Renal cortical epithelial cell (primary cell): ENCODE data around the gene TPPP. TPM values are rescaled to one million over a fixed set of nuclear protein-coding genes. Genes with fewer than 3 reads are reported as not detected.

Source experiments
- DNase-seq: peaks from one replicate; pipeline ENCODE4 v3.0.0-alpha.2; 2011; ENCODE audit warnings: low read depth
- total RNA-seq: library from RNA; depleted of rRNA; stranded (reverse); fragments of >200 nt; gene quantifications from 2 replicates; pipeline ENCODE4 v1.2.3, GENCODE V29; 2014

The TPPP gene
- total RNA-seq, 1 donor from 2014 or later, result 0.25 TPM

DNA sequence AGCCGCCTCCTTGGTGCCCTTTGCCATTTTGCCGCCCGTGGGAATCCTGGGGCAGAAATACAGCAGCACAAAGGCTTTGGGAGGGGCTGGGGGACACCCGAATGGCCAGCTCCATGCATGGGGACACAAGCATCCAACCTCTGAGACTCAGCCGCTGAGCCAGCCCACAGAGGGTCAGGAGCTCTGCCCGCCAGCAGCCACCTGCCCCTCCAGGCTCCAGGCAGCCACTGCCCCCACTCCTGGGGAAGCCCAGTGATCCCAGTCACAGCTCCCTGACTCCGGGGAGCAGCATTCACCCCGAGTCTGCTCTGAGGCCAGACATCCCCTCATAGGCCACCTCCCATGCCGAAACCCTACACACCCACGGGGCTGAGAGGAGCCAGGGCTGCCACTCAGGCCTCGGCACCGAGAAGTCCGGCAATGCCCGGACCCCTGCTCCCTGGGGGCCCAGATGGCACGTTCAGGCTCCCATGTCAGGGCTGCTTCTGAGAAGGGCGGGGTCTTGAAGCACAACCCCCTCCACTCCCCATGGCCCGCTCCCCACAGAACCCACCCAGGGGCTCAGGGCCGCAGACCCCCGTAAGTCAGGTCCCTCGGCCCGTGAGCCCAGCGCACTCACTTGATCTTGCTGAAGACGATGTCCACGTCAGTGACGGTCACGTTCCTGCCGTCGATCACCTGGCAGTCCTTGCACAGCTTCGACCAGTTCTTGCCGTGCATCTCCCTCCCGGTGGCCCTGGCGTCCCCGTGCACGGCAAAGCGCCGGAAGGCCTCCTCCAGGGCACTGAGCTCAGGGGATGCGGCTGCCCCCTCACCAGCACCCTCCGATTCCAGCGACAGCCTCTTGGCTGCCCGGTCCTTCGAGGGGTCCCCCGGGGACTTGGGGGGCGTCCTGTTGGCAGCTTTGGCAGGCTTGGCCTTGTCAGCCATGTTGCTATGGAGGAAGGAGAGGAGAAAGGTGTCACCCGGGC lies 15.7 kb downstream of the TPPP start:
- no peak for DNase-seq

DNA sequence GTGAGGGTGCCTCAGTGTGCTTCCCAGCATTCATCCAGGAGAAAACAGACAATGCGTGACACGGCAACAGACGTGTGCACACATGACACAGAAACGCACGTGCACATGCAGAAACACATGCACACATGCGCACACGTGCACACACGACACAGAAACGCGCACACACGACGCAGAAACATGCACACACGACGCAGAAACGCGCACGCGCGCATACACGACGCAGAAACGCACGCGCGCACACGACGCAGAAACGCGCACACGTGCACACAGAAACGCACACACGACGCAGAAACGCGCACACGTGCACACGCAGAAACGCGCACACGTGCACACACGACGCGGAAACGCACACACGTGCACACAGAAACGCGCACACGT lies 16.5 kb downstream of the TPPP start:
- no peak for DNase-seq

DNA sequence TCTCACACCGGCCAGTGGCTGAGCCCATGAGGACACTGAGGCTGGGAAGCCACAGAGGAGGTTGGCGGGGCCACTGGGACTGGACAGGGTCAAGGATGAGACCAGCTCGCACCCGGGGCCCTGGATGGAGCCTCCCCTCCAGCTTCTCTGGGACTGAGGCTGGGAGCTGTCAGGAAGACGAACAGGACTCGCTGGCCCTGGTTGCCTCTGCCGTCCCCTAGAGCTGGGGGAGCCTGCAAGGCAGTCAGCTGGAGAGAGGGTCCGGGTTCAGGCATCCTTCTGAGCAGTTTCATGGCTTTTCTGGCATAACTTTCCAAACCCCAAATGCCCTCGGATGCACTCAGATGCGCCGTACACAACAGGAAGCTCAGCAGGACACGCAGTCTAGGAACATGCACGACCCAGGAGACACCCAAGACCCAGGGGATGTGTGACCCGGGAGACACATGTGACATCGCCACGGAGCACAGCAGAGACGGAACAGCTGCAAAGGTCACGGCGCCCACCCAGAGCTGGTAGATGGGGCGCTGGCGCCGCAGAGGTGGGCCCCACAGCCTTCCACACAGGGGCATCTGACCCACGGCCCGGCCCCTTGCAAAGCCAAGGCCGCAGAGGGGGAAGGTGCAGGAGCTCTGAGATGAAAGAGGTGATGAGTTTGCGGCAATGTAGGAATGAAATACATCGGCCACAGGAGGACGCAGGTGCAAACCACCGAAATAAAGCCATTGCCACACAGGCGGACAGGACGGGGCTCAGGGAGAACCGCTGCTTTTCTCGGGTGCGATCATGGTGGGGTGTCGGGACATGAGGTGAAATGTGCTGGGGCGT lies 17.1 kb downstream of the TPPP start:
- DNase-seq, result no peak

DNA sequence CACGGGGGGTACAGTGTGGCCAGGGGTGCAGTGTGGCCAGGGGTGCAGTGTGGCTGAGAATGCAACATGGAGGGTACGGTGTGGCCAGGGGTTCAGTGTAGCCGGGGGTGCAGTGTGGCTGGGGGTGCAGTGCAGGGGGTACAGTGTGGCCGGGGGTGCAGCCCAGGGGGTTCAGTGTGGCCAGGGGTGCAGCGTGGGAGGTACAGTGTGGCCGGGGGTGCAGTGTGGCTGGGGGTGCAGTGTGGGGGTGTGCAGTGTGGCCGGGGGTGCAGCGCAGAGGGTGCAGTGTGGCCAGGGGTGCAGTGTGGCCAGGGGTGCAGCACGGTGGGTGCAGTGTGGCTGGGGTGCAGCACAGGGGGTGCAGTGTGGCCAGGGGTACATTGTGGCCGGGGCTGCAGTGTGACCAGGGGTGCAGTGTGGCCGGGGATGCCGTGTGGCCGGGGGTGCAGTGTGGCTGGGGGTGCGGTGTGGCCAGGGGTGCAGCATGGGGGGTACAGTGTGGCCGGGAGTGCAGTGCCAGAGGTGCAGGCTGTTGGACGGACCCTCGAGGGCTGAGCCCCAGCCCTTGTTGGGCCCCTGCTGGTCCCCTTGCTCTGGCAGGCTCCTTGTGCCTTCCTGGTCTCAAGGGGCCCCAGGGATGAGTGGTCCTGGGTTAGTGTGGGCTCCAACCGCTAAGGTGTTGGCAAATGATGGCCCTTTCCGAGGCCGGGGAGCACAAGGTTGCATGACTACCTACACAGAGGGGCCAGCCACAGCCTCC lies 17.9 kb downstream of the TPPP start:
- no peak for DNase-seq

DNA sequence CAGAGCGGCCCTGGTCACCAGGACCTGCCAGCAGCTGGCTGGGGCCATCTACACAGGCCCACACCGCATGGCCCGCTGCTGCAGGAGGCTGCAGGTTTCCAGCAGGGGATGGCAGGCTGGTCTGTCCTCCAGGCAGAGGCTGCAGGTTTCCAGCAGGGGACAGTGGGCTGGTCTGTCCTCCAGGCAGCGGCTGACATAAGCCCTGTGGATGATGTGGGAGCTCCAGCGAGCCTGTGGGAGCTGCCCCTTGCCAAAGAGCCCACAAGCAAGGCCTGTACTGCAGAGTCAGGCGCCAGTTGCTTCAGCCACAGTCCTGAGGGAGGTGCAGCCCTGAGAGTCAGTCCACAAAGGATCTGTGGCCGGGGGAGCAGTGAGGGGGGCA lies 18.5 kb downstream of the TPPP start:
- no peak for DNase-seq

DNA sequence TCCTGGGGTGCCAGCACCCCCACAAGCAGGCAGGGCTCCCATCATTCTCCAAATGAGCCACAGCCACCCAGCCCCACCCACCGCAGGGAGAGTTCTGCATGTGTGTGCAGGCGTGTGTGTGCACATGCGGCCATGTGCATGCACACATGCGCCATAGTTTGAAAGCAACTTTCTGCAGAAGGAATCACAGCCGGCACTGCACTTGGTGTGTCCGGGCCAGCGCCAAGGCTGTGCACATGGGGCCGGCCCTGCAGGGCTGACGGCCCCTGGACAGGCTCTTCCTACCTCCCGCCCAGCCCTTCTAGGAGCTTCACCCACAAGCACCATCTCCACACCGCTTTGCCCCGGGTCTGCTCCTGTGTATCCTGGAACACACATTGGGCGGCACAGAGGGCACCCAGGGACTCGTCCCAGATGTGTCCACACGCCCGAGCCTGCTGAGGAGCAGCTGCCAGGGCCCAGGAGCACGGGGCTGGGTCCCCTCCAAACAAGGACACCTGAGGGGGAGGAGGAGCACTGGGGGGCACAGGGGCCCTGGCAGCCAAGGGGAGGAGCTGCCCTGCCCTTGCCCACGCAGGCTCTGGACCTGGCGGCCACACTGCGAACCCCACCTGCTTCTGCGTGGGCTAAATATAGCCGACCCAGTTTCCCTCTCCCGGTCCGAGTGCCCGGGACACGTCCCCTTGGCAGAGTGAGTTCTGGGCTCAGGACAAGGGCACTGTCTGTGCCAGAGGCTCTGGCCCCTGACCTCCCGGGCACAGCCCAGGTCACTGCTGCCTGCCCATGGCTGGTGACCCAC lies 19.1 kb downstream of the TPPP start:
- DNase-seq, result no peak

DNA sequence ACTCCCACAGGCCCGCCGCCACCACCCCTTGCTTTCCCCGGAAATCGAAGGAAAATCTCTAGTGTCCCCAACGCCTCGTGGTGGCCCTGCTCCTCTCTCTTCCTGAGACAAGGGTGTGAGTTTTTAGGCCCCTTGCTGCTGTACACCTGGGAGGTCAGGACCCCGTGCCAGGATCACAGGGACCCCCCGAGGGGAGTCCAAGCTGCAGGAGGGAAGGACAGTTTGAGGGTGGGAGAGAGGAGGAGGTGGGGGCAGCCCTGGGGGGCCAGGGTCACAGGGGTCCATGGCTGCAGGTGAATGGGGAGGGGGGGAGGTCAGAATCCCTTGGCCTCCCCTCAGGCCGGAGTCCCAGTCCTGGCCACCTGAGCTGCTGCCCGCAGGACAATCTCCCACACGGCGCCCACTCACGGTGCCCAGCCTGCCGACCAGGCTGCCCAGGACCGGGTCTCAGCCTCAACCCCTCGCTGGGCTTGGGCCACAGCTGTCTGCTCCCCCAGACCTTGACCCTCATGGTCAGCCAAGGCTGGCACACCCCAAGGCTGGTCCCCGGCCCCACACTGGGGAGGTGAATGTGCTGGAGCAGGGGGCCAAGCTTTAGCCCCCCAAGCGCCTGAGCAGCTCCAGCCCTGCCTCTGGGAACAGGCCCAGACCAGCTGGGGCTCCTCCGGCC lies 19.9 kb downstream of the TPPP start:
- DNase-seq, result no peak

DNA sequence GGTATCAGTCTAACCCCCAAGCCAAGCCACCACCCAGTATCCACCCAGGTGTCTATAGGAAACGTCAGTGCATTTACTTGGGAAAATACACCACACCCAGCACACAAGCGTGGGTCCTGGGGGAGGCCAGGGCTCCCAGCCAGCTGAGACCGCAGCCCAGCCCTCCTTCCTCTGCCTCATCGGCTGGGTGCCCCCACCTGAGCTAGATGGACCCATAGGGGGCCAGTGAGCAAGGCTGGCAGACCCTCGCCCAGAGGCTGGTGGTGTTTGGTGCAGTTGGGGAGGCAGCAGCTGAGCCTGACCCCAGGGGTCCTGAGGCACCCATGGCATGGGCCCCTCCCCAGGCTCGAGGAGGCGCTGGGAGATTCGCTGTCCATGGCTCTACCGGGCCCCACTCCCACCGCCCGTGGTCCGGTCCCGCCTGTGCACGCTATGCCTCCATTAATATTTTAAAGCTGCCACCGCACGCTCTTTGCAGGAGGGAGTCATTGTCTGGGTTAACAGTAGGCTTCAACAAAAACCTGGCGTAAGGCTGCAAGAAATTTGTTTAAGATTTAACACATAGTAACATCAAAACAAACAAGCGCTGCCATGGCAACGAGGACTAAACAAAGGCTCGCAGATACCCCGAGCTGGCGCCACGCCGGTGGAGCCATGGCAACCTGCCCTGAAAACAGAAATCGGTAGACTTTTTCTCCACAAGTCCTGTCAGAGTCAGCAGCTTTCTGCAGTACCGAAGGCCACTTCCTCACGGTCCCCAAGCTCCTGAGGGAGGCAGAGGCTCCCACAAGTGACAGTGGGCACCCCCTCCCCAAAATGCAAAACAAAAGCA lies 20.6 kb downstream of the TPPP start:
- DNase-seq, result peak; percentile 93

DNA sequence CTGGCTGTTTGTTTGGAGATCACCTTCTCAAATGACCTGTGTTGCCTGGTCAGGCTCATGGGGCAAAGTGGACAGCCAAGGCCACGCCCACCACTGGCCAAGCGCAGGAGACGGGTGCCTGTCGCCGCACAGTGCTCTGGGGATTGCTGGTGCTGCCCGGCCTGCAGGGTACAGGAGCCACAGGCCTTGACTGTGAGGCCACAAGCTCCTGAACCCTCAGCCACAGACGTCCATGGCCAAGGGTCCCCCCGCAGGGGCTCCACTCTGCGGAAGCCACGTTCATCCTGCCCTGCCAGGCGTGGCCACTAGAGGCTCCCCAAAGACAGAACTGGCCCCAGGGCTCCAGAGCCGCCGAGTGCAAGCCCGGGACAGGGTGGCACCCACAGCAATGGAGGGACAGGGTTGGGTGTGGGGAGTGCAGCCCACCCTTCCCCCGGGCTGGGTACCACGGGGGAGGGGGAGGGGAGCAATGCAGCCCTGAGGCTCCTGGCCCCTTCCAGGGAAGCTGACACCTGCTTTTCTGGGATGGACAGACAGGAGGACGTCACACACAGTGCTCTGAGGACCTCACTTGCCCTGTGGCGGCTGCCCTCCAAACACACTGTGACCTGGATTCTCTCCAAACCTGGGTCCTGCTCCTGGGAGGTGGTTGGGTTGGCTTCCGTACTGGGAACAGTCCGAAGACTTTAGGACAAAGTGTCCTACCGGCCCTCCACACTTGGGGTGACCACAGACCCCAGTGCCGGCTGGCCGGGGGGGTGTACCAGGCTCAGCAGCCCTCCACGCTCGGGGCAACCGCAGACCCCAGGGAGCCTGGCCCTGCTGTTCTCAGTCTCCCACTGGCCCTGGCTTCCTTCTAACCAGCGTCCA lies 21.5 kb downstream of the TPPP start:
- peak; percentile 28 for DNase-seq

DNA sequence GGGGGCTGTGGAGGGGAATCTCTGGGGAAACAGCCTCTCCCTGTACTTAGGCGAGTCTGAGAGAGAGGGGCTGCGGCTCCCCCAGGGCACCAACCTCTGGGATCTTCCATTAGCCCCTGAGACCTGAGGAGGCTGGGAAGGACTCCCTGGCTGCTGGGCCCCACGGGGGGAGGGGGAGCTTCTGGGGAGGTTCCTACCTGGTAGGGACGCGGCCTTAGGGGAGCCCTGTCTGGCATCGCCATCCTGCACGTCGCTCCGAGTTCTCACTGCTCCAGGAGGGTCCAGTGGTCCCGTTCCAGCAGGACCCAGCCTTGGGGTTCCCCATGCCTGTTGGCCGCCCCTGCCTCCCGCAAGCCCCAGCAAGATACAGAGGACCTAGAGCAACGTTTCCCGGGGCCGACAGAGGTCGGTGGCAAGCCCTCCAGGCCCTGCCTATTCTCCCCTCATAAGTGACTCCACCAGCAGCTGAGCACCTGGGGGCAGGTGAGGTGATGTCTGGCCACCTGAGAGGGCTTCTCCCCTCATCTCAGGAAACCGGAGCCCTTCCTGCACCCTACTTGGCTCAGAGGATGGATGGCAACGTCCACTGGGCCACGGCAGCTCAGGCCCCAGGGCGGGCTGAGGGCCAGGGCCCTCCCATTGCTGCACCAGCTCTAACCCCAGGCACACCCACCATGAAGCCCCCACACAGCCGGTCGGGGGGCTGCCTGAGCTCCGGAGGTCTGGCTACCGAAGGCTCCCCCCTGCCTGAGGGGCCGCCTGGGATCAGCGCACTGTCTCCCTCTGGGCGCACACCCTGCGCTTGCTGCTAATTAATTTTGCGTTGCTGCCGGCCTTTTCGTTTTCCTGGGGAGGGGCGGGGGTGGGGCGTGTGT lies 22.5 kb downstream of the TPPP start:
- DNase-seq, result no peak

DNA sequence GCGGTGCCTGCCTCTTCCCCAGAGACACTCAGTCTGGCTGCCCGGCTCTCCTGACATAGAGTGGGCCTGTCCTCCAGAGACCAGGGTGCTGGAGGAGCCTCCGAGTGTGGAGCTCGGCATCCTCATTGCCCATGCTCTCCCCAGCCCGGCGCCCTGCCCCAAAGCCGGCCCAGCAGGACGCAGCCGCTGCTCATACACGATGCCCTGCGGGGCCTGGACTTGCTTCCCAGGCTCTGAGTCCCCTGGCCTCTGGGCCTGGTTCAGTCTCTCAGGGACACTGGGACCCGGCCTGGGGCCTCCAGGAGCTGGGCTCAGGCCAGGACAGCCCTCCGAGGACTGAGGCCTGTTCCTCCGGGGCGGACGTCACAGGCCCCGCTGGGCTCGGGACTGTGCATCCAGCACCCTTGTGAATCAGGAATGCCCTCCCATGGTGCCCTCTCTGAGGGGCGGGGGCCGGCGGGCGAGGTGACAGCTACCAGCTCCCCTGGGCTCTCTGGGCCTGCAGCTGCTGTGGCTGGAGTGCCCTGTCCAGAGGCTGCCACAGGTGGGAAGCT lies 23.2 kb downstream of the TPPP start:
- DNase-seq, result no peak

DNA sequence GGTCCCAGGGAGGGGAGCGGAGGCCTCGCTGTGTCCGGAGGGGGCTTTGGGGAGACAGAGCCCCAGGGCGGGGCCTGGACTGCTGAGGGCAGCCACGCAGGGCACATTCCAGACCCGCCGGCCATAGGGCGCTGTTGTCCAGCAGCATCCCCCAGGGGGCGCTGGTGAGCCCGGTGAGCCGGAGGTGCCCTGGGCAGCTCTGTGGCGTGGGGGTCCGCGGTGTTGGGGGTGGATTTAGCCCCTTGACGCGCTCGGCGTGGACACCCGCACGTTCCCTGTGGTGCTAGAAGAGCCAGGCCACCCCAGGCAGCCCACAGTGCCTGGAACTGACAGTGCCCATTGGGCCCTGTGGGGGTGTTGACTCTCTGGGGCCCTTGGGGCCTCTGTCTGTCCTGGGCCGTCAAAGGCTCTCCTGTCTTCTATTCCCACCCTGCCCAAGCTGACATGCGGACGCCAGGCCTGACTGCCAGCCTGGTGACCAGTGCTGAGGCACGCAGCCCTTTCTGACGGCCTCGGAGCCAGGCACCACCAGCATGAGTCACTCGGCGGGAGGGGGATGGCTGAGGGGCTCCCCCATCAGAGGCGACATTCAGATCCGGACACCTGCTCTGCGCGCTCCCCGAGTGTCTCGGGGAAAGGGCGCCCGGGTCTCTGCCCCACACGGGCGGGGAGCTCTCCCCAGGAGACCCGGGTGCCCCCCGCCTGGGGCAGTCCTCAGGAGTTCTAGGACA lies 23.9 kb downstream of the TPPP start:
- DNase-seq, result no peak

DNA sequence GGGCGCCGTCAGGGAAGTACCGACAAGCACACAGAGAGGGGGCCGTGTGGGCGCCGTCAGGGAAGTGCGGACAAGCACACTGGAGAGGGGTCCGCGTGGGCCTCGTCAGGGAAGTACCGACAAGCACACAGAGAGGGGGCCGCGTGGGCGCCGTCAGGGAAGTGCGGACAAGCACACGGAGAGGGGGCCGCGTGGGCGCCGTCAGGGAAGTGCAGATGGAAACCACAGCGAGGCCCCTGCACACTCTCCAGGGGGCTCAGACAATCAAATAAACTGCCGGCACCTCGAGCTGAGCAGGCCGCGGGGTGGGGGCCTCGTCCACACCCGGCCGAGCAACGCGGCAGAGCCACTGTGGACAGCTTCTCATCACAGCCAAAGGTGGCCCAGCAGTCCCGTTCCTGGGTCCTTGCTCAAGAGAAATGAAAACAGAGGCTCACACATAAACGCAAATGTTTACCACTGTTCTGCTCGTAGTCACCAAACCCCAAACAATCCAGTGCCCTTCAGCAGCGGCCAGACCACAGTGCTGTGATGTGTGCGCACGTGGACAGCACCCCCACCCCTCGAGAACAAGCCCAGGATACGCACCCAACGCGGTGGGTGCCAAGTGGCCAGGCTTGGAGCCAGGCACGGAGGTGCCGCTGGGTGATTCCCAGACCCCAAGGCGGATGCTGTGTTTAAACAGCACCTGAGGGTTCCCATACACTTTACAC lies 24.7 kb downstream of the TPPP start:
- no peak for DNase-seq

DNA sequence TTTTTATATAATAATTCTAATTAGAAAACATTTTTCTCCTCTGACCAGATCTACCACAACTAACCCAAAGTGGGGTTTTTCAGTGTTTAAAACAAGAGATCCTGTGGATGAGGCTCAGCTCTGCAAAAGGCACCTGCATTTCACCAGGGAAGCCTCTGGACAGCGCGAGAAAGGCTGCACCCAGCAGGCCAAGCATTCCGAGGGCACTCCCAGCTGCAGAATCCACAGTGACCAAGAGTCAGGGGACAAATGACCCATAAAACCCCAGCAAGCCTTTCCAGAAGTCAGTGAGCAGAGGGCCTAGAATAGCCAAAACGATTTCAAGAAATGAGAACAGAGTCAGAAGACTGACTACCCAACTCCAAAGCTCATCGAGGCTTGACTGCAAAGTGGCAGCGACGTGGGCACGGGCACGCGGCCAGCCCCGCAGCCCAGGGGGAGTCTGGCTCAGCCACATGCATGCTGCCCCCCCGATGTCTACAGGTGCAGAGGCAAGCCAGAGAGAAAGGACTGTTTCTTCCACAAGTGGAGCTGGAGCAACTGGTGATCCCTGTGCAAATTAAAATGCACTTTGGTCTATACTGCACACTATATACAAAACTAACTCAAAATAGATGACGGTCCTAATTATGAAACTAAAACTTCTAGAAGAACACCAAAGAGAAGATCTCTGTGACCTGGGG lies 26.2 kb downstream of the TPPP start:
- DNase-seq, result peak; percentile 43

DNA sequence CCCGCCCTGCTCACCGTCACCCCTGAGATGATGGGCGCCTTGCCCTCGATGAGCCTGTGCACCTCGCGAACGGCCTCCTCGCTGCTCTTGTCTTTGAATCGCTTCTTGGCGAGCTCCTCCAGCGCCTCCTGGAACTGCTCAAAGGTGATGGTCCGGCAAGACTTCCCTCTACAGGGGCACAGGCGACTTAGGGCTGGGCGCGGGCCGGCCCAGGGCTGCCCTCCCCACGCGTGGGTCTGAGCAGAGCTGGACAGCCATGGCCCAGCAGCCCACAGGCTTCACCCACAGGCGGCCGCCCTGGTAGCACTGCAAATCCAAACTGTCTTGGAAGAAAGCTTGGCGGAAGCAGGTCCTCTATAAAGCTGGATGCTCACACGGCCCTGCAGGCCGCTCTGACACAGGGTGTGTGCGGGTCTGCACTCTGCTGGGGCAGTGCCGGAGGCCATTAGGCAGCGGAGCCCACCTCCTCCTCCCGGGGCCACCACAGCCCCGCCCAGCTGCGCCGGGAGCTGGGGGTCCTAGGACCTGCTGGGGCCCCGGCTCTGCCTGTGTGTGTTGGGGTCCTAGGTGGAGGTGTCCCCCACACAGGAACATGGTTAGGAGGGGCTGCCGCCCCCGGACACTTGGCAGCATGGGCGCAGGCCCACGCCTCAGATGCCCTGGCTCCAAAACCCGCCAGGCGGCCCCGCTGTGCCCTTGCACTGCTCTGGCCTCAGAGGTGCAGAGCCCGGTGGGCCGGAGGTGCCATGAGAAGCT lies 27.0 kb downstream of the TPPP start:
- DNase-seq, result no peak
